ENCODE results near the gene AHCYL2. TPM values are rescaled to one million over a fixed set of nuclear protein-coding genes. Genes with fewer than 3 reads are reported as not detected.
"Not testable (repeated sequence)": the region's sequence is repeated elsewhere in the genome, so short reads cannot be mapped to it uniquely, and the experiment has no call there.

Gene AHCYL2
- total RNA-seq, 1 donor from 2014 or later, result 13.6 TPM

GRCh38 chr7:129376778-129377700 is 152.2 kb downstream of the AHCYL2 start:
- DNase-seq (ENCODE audit: low spot score), result no peak

GRCh38 chr7:129381710-129382484 is 157.1 kb downstream of the AHCYL2 start:
- DNase-seq (ENCODE audit: low spot score), result no peak

- no peak for DNase-seq (ENCODE audit: low spot score)
These were observed 158.8 kb downstream of the AHCYL2 start for GRCh38 chr7:129383542-129384132.

- no peak for DNase-seq (ENCODE audit: low spot score)
These were observed 160.3 kb downstream of the AHCYL2 start for GRCh38 chr7:129385116-129385515.

- DNase-seq (ENCODE audit: low spot score), result no peak
These were observed 160.8 kb downstream of the AHCYL2 start for GRCh38 chr7:129385598-129385997.

- no peak for DNase-seq (ENCODE audit: low spot score)
These were observed 161.7 kb downstream of the AHCYL2 start for GRCh38 chr7:129386506-129386905.

GRCh38 chr7:129387537-129387936 is 162.7 kb downstream of the AHCYL2 start:
- no peak for DNase-seq (ENCODE audit: low spot score)

- DNase-seq (ENCODE audit: low spot score), result no peak
These were observed 163.7 kb downstream of the AHCYL2 start for GRCh38 chr7:129388333-129389098.

GRCh38 chr7:129389829-129390228 is 165.0 kb downstream of the AHCYL2 start:
- no peak for DNase-seq (ENCODE audit: low spot score)

GRCh38 chr7:129390314-129390713 is 165.5 kb downstream of the AHCYL2 start:
- DNase-seq (ENCODE audit: low spot score), result no peak

GRCh38 chr7:129391546-129392171 is 166.8 kb downstream of the AHCYL2 start:
- DNase-seq (ENCODE audit: low spot score), result no peak

GRCh38 chr7:129393255-129393654 is 168.4 kb downstream of the AHCYL2 start:
- DNase-seq (ENCODE audit: low spot score), result no peak

GRCh38 chr7:129394101-129394500 is 169.3 kb downstream of the AHCYL2 start:
- DNase-seq (ENCODE audit: low spot score), result no peak

- no peak for DNase-seq (ENCODE audit: low spot score)
These were observed 170.4 kb downstream of the AHCYL2 start for GRCh38 chr7:129394982-129395914.

GRCh38 chr7:129401228-129401966 is 176.6 kb downstream of the AHCYL2 start:
- no peak for DNase-seq (ENCODE audit: low spot score)

GRCh38 chr7:129401967-129402860 is 177.4 kb downstream of the AHCYL2 start:
- DNase-seq (ENCODE audit: low spot score), result no peak

GRCh38 chr7:129405527-129405926 is 180.7 kb downstream of the AHCYL2 start:
- no peak for DNase-seq (ENCODE audit: low spot score)

- DNase-seq (ENCODE audit: low spot score), result not testable (repeated sequence)
These were observed 185.4 kb downstream of the AHCYL2 start for GRCh38 chr7:129410238-129410637.
